SK-N-MC (cell line): ENCODE results near the gene FAM98A.

ENCODE experiments used
- EZH2 ChIP-seq: fragments of 200-600 bp; sonication (generic); IDR thresholded peaks from one replicate; pipeline ENCODE4 v1.6.1; 2017; ENCODE audit warnings: antibody characterized with exemption
- FOXP2 ChIP-seq: optimal IDR thresholded peaks from 2 replicates; pipeline ENCODE3; 2011; ENCODE audit warnings: mild to moderate bottlenecking, moderate library complexity; ENCODE audit not compliant: insufficient read depth; ENCODE audit errors: extremely low read length, control extremely low read depth
- POLR2AphosphoS5 ChIP-seq: IDR thresholded peaks from 2 replicates; pipeline ENCODE4 v1.6.1; 2012; ENCODE audit warnings: mild to moderate bottlenecking, low read depth, low read length, borderline replicate concordance

GRCh38 chr2:33617989-33618388 lies 18.9 kb upstream of the FAM98A start:
- TF ChIP-seq POLR2AphosphoS5 (no peak), EZH2 (no peak), FOXP2 (no peak)
